PC-3 (cell line): ENCODE measurements around the gene PPP1R12B. TPM values are rescaled to one million over a fixed set of nuclear protein-coding genes. Genes with fewer than 3 reads are reported as not detected.

Experiments used
- ATAC-seq: fragments of 200-7000 bp; cut with Tn5 transposase; 2 replicates; pipeline ENCODE4 v1.9.1; 2020; ENCODE audit warnings: mild to moderate bottlenecking, moderate library complexity
- BruUV-seq: library from RNA; stranded (reverse); fragments of 400-500 nt; replicated peaks from 2 replicates; lab custom pipeline; 2021; lab: Mats Ljungman, UMichigan
- CTCF ChIA-PET: fragments of 300-600 bp; sonication (Branson Sonifier 250); formaldehyde crosslinking; loops from one replicate; lab custom pipeline; 2022; ENCODE audit warnings: antibody characterized with exemption; lab: Charles Lee
- POLR2A ChIA-PET: fragments of 300-600 bp; sonication (Branson Sonifier 250); formaldehyde crosslinking; loops from one replicate; lab custom pipeline; 2022; ENCODE audit warnings: antibody characterized with exemption; ENCODE audit not compliant: unreplicated experiment; lab: Charles Lee
- DNase-seq: peaks from one replicate; pipeline ENCODE4 v3.0.0-alpha.2; 2015
- H2AFZ ChIP-seq: fragments of 300-600 bp; sonication (generic); 2 replicates; pipeline ENCODE4 v1.6.0; 2016; ENCODE audit warnings: antibody characterized with exemption, low read length
- H3F3A ChIP-seq: fragments of 300-600 bp; sonication (generic); one replicate; pipeline ENCODE4 v1.6.0; 2017; ENCODE audit warnings: antibody characterized with exemption, low read length, control low read depth, mild to moderate bottlenecking; ENCODE audit not compliant: unreplicated experiment
- H3K27ac ChIP-seq: fragments of 300-600 bp; sonication (generic); 2 replicates; pipeline ENCODE4 v1.5.1; 2016; ENCODE audit warnings: mild to moderate bottlenecking, low read length
- H3K27me3 ChIP-seq: fragments of 300-600 bp; sonication (generic); 2 replicates; pipeline ENCODE4 v1.6.1; 2016; ENCODE audit warnings: low read length, mixed read lengths
- H3K36me3 ChIP-seq: fragments of 300-600 bp; sonication (generic); 2 replicates; pipeline ENCODE4 v1.6.1; 2016; ENCODE audit warnings: low read depth, mixed run types, low read length, mixed read lengths
- H3K4me1 ChIP-seq: fragments of 300-600 bp; sonication (generic); 2 replicates; pipeline ENCODE4 v1.5.1; 2016; ENCODE audit warnings: low read length; ENCODE audit not compliant: insufficient read depth
- H3K4me2 ChIP-seq: fragments of 300-600 bp; sonication (generic); 2 replicates; pipeline ENCODE4 v1.6.0; 2016; ENCODE audit warnings: low read length
- H3K4me3 ChIP-seq: fragments of 300-600 bp; sonication (generic); 2 replicates; pipeline ENCODE4 v1.5.1; 2016; ENCODE audit warnings: mild to moderate bottlenecking, low read length, mixed read lengths
- H3K79me2 ChIP-seq: fragments of 300-600 bp; sonication (generic); 2 replicates; pipeline ENCODE4 v1.6.1; 2017; ENCODE audit warnings: low read length, mixed read lengths
- H3K9ac ChIP-seq: fragments of 300-600 bp; sonication (generic); 2 replicates; pipeline ENCODE4 v1.6.0; 2016; ENCODE audit warnings: mild to moderate bottlenecking, low read length
- H3K9me2 ChIP-seq: fragments of 300-600 bp; sonication (generic); replicated peaks from 2 replicates; pipeline ENCODE4 v1.6.1; 2016; ENCODE audit warnings: mixed run types, low read length, mixed read lengths
- H3K9me3 ChIP-seq: fragments of 300-600 bp; sonication (generic); 2 replicates; pipeline ENCODE4 v1.6.1; 2016; ENCODE audit warnings: low read length, mixed read lengths
- H4K20me1 ChIP-seq: fragments of 300-600 bp; sonication (generic); 2 replicates; pipeline ENCODE4 v1.6.1; 2016; ENCODE audit warnings: low read length, mixed read lengths
- EZH2 ChIP-seq: fragments of 300-600 bp; sonication (generic); IDR thresholded peaks from one replicate; pipeline ENCODE4 v1.6.1; 2017; ENCODE audit warnings: antibody characterized with exemption, mild to moderate bottlenecking, low read length; ENCODE audit not compliant: unreplicated experiment
- EZH2phosphoT487 ChIP-seq: fragments of 300-600 bp; sonication (generic); IDR thresholded peaks from 2 replicates; pipeline ENCODE4 v1.6.1; 2018; ENCODE audit warnings: mild to moderate bottlenecking, antibody characterized with exemption, low read length, borderline replicate concordance
- intact Hi-C: fragments of 100-400 bp; cut with micrococcal nuclease; formaldehyde crosslinking; loops from 2 replicates; pipeline ENCODE4 v1.9.0; 2023
- total RNA-seq: library from RNA; depleted of rRNA; stranded (reverse); fragments of >200 nt; gene quantifications from 2 replicates; pipeline ENCODE4 v1.2.3, GENCODE V29; 2014
- TF ChIP-seq, protein P1 (sequence below): fragments of 300-600 bp; sonication (generic); conservative IDR thresholded peaks from 2 replicates; pipeline ENCODE4 v1.5.1; 2017; ENCODE audit warnings: antibody characterized with exemption, low read depth, mild to moderate bottlenecking, low read length

Gene PPP1R12B
- total RNA-seq, 1 experiment from 2014 or later, result 2.0 TPM

DNA sequence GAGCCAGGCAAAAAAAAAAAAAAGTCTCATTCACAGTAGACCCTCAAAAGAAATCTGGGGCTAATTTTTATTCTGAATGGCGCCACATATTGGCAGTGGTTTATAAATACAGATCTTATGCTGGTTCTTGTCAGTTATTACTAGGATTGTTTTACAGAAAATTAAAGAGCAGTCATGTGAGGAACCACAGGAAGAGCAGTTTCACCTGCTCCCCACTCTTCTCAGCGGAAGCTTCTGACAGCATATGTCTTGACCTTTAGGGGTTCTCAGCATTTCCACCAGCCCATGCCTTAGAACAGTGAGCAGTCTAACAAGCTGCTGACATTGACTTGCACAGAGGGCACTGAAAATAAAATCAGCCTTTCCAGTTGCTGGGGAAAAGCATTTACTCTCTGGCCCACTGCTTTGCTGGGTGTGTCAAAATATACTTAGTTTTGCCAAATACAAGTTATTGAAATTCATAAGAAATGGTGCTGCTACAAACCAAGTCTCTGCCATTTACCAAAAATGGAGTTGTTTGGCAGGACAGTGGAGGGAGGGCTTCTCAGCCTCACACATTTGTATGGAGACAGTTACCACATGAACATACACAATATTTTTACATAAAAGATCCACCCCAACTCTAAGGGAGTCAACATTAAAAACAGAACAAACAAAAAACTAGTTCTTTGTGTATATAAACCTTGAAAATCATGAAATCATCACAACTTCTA, 217.5 kb downstream of the PPP1R12B start:
- H3K27ac ChIP-seq, result no peak overlapping the region
- BruUV-seq, result no TSS peak
- H4K20me1 ChIP-seq, result no peaks in the 10 kb centered on the region
- no peaks in the 10 kb centered on the region for H3K4me1 ChIP-seq
- no peak overlapping the region for H2AFZ ChIP-seq
- ATAC-seq (no peak), DNase-seq (no peak)
- no peak overlapping the region for H3K4me2 ChIP-seq
- H3K4me3 ChIP-seq, result no peak overlapping the region
- no peak overlapping the region for H3K9ac ChIP-seq
- intact Hi-C loops, result no loop called here
- CTCF ChIA-PET, result no interaction called here
- no peaks in the 10 kb centered on the region for H3K79me2 ChIP-seq
- H3K9me3 ChIP-seq, result no peaks in the 10 kb centered on the region
- H3K9me2 ChIP-seq, result no peaks in the 10 kb centered on the region
- no peak for TF ChIP-seq EZH2phosphoT487
- TF ChIP-seq, protein P1, sequence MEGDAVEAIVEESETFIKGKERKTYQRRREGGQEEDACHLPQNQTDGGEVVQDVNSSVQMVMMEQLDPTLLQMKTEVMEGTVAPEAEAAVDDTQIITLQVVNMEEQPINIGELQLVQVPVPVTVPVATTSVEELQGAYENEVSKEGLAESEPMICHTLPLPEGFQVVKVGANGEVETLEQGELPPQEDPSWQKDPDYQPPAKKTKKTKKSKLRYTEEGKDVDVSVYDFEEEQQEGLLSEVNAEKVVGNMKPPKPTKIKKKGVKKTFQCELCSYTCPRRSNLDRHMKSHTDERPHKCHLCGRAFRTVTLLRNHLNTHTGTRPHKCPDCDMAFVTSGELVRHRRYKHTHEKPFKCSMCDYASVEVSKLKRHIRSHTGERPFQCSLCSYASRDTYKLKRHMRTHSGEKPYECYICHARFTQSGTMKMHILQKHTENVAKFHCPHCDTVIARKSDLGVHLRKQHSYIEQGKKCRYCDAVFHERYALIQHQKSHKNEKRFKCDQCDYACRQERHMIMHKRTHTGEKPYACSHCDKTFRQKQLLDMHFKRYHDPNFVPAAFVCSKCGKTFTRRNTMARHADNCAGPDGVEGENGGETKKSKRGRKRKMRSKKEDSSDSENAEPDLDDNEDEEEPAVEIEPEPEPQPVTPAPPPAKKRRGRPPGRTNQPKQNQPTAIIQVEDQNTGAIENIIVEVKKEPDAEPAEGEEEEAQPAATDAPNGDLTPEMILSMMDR, result no peak; the same call in 1 of the 2 replicates
- no peak for TF ChIP-seq EZH2
- no peaks in the 10 kb centered on the region for H3F3A ChIP-seq
- H3K27me3 ChIP-seq, result no peaks in the 10 kb centered on the region
- POLR2A ChIA-PET, result no interaction called here
- H3K36me3 ChIP-seq, result no peaks in the 10 kb centered on the region

DNA sequence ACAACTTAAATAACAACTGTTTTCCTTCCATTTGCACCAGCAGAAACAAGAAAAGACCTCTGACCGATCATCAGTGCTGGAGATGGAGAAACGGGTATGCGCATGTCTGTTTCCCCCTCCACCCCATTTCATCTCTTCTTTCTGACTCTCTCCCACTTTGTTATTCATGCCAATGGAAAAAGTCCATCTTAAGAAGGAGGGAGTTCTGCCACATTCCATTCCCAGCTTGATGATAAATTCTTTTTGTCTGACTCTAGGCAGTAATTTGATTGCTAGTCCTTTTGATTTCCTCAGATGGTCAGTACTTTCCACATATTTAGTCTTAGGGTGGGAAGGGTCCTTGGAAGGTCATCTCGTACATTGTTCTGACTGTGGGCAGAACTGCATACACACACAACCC, 219.2 kb downstream of the PPP1R12B start:
- ChIA-PET POLR2A (no interaction called here), CTCF (no interaction called here)
- DNase-seq, result no peak
- no peaks in the 10 kb centered on the region for H3K79me2 ChIP-seq
- no peak overlapping the region for H3K9ac ChIP-seq
- intact Hi-C loops, result no loop called here
- no peak overlapping the region for H3K27ac ChIP-seq
- no TSS peak for BruUV-seq
- H3K9me2 ChIP-seq, result no peaks in the 10 kb centered on the region
- no peaks in the 10 kb centered on the region for H3K9me3 ChIP-seq
- no peaks in the 10 kb centered on the region for H3K4me1 ChIP-seq
- no peaks in the 10 kb centered on the region for H4K20me1 ChIP-seq
- no peak for TF ChIP-seq EZH2phosphoT487
- TF ChIP-seq, protein P1, result no peak
- no peak for TF ChIP-seq EZH2
- no peaks in the 10 kb centered on the region for H3K36me3 ChIP-seq
- H3K27me3 ChIP-seq, result no peaks in the 10 kb centered on the region
- no peaks in the 10 kb centered on the region for H3F3A ChIP-seq
- no peak overlapping the region for H3K4me2 ChIP-seq
- no peak for ATAC-seq
- H3K4me3 ChIP-seq, result no peak overlapping the region
- H2AFZ ChIP-seq, result no peak overlapping the region

GRCh38 chr1:202568410-202568809, 219.9 kb downstream of the PPP1R12B start:
- no peaks in the 10 kb centered on the region for H3K9me3 ChIP-seq
- CTCF ChIA-PET, result interaction anchor here (0.7 kb wide), 1 partner anchor 57 kb away, joined by 3 read pairs; no protein-coding TSS in a partner anchor
- no peaks in the 10 kb centered on the region for H3K79me2 ChIP-seq
- H3K27ac ChIP-seq, result no peak overlapping the region
- no peaks in the 10 kb centered on the region for H3K4me1 ChIP-seq
- BruUV-seq, result no TSS peak
- TF ChIP-seq EZH2 (no peak), EZH2phosphoT487 (no peak)
- TF ChIP-seq, protein P1, result no peak
- H4K20me1 ChIP-seq, result no peaks in the 10 kb centered on the region
- intact Hi-C loops, result no loop called here
- no peaks in the 10 kb centered on the region for H3K9me2 ChIP-seq
- no peak overlapping the region for H2AFZ ChIP-seq
- ATAC-seq (no peak), DNase-seq (no peak)
- H3K36me3 ChIP-seq, result no peaks in the 10 kb centered on the region
- no peak overlapping the region for H3K9ac ChIP-seq
- no peaks in the 10 kb centered on the region for H3K27me3 ChIP-seq
- no peaks in the 10 kb centered on the region for H3F3A ChIP-seq
- no peak overlapping the region for H3K4me3 ChIP-seq
- POLR2A ChIA-PET, result no interaction called here
- H3K4me2 ChIP-seq, result no peak overlapping the region
